GM23338 (cell line): ENCODE data around the gene IPCEF1. TPM values are rescaled to one million over a fixed set of nuclear protein-coding genes. Genes with fewer than 3 reads are reported as not detected.

Experiments used
- ATAC-seq: fragments of 200-7000 bp; cut with Tn5 transposase; 3 replicates; pipeline ENCODE4 v1.9.1; 2020
- DNase-seq: peaks from one replicate; pipeline ENCODE4 v3.0.0-alpha.2; 2015; ENCODE audit warnings: low spot score
- H2AFZ ChIP-seq: fragments of 200-600 bp; sonication (generic); 2 replicates; pipeline ENCODE4 v1.8.0; 2016; ENCODE audit warnings: antibody characterized with exemption, mild to moderate bottlenecking, moderate library complexity
- H3F3A ChIP-seq: fragments of 200-600 bp; sonication (generic); replicated peaks from 2 replicates; pipeline ENCODE4 v1.8.0; 2017; ENCODE audit warnings: antibody characterized with exemption, mixed run types, low read depth
- H3K27ac ChIP-seq: fragments of 200-600 bp; sonication (generic); 2 replicates; pipeline ENCODE4 v1.6.1; 2016; ENCODE audit warnings: low read depth
- H3K27me3 ChIP-seq: fragments of 200-600 bp; sonication (generic); 2 replicates; pipeline ENCODE4 v1.8.0; 2016; ENCODE audit warnings: mild to moderate bottlenecking, mixed run types, moderate library complexity; ENCODE audit not compliant: insufficient read depth
- H3K36me3 ChIP-seq: fragments of 200-600 bp; sonication (generic); 2 replicates; pipeline ENCODE4 v1.8.0; 2016; ENCODE audit warnings: mild to moderate bottlenecking; ENCODE audit not compliant: insufficient read depth
- H3K4me1 ChIP-seq: fragments of 200-600 bp; sonication (generic); 2 replicates; pipeline ENCODE4 v1.8.0; 2016; ENCODE audit warnings: mild to moderate bottlenecking, moderate library complexity; ENCODE audit not compliant: insufficient read depth
- H3K4me2 ChIP-seq: fragments of 200-600 bp; sonication (generic); 2 replicates; pipeline ENCODE4 v1.7.1; 2017; ENCODE audit warnings: mixed run types
- H3K4me3 ChIP-seq: fragments of 200-600 bp; sonication (generic); 2 replicates; pipeline ENCODE4 v1.6.1; 2016; ENCODE audit warnings: mixed run types
- H3K79me2 ChIP-seq: fragments of 200-600 bp; sonication (generic); replicated peaks from 2 replicates; pipeline ENCODE4 v1.8.0; 2017; ENCODE audit warnings: mild to moderate bottlenecking; ENCODE audit not compliant: insufficient read depth
- H3K9me2 ChIP-seq: fragments of 200-600 bp; sonication (generic); 2 replicates; pipeline ENCODE4 v1.8.0; 2017; ENCODE audit not compliant: insufficient read depth
- H4K20me1 ChIP-seq: fragments of 200-600 bp; sonication (generic); replicated peaks from 2 replicates; pipeline ENCODE4 v1.8.0; 2017; ENCODE audit warnings: mild to moderate bottlenecking; ENCODE audit not compliant: insufficient read depth
- H3K27ac Mint-ChIP-seq: 2 replicates; pipeline ENCODE4 v1.8.0; 2020; ENCODE audit warnings: inconsistent platforms, mild to moderate bottlenecking, moderate library complexity, mixed read lengths
- H3K27me3 Mint-ChIP-seq: 3 replicates; pipeline ENCODE4 v1.8.0; 2022; ENCODE audit warnings: low read depth, mild to moderate bottlenecking, moderate library complexity, mixed read lengths, inconsistent platforms; ENCODE audit not compliant: insufficient read depth, poor library complexity
- H3K36me3 Mint-ChIP-seq: 3 replicates; pipeline ENCODE4 v1.8.0; 2021; ENCODE audit warnings: low read depth, mild to moderate bottlenecking, inconsistent platforms, moderate library complexity, mixed read lengths
- H3K4me1 Mint-ChIP-seq: 3 replicates; pipeline ENCODE4 v1.8.0; 2020; ENCODE audit warnings: mild to moderate bottlenecking, inconsistent platforms, mixed read lengths
- H3K4me3 Mint-ChIP-seq: 3 replicates; pipeline ENCODE4 v1.8.0; 2021; ENCODE audit warnings: moderate library complexity, mild to moderate bottlenecking, inconsistent platforms, mixed read lengths
- H3K9me3 Mint-ChIP-seq: 3 replicates; pipeline ENCODE4 v1.8.0; 2020; ENCODE audit warnings: moderate library complexity, mild to moderate bottlenecking, inconsistent platforms, mixed read lengths
- CREB1 ChIP-seq: fragments of 250-450 bp; sonication (Bioruptor Pico); IDR thresholded peaks from 2 replicates; pipeline ENCODE4 v1.5.0; 2020; ENCODE audit warnings: low read depth, mild to moderate bottlenecking, moderate library complexity
- CTCF ChIP-seq, 2 experiments: fragments of 200-600 bp in 1 of 2; sonication (generic) in 1 of 2; conservative IDR thresholded peaks; 2 replicates each; pipeline versions ENCODE4 v1.5.1 to v1.6.1; 2016 to 2017; ENCODE audit warnings: antibody characterized with exemption in 2 of 2, low read depth in 2 of 2, mild to moderate bottlenecking in 2 of 2, moderate library complexity in 1 of 2
- EZH2 ChIP-seq: fragments of 200-600 bp; sonication (generic); IDR thresholded peaks from one replicate; pipeline ENCODE4 v1.8.0; 2017; ENCODE audit warnings: antibody characterized with exemption, mild to moderate bottlenecking, low read depth; ENCODE audit not compliant: unreplicated experiment
- EZH2phosphoT487 ChIP-seq: fragments of 200-600 bp; sonication (generic); IDR thresholded peaks from one replicate; pipeline ENCODE4 v1.8.1; 2018; ENCODE audit warnings: antibody characterized with exemption; ENCODE audit not compliant: unreplicated experiment
- JUNB ChIP-seq: IDR thresholded peaks from one replicate; pipeline ENCODE4 v1.6.1; 2016; ENCODE audit warnings: antibody characterized with exemption; ENCODE audit not compliant: unreplicated experiment
- NANOG ChIP-seq: IDR thresholded peaks from 2 replicates; pipeline ENCODE4 v1.6.1; 2016; ENCODE audit warnings: antibody characterized with exemption, borderline replicate concordance
- POLR2AphosphoS5 ChIP-seq: IDR thresholded peaks from 2 replicates; pipeline ENCODE4 v1.6.1; 2016; ENCODE audit warnings: antibody characterized with exemption, low read depth
- REST ChIP-seq: IDR thresholded peaks from one replicate; pipeline ENCODE4 v1.6.1; 2018; ENCODE audit warnings: antibody characterized with exemption; ENCODE audit not compliant: unreplicated experiment
- STAT1 ChIP-seq: IDR thresholded peaks from one replicate; pipeline ENCODE4 v1.6.1; 2016; ENCODE audit warnings: antibody characterized with exemption; ENCODE audit not compliant: unreplicated experiment
- ZNF331 ChIP-seq: fragments of 250-450 bp; sonication (Bioruptor Pico); IDR thresholded peaks from 2 replicates; pipeline ENCODE4 v1.5.0; 2020; ENCODE audit warnings: low read depth, mild to moderate bottlenecking, moderate library complexity
- ZNF462 ChIP-seq: fragments of 250-450 bp; sonication (Bioruptor Pico); IDR thresholded peaks from 2 replicates; pipeline ENCODE4 v1.5.0; 2020; ENCODE audit warnings: mild to moderate bottlenecking, moderate library complexity
- polyA plus RNA-seq: library from polyadenylated mRNA; unstranded; fragments of >200 nt; fragmentation: Nextera tagmentation; extraction: Ambion mirVana; gene quantifications from 2 replicates; pipeline ENCODE4 v1.2.1, GENCODE V29; 2016
- total RNA-seq: library from RNA; depleted of rRNA; stranded (reverse); fragments of >200 nt; shearing (Covaris generic); gene quantifications from 2 replicates; pipeline ENCODE4 v1.2.3, GENCODE V29; 2014

Gene IPCEF1
- total and polyA plus RNA-seq, 2 experiments from 2014 or later: 0.15 to 1.8 TPM

- no peaks in the 10 kb centered on the region for H3K36me3 ChIP-seq
- H3K4me2 ChIP-seq: no peak overlapping the region
- TF ChIP-seq EZH2phosphoT487: no peak
- H3K27me3 ChIP-seq: no peaks in the 10 kb centered on the region
- no peaks in the 10 kb centered on the region for H3F3A ChIP-seq
- no peak overlapping the region for H3K27ac ChIP-seq
- DNase-seq: no peak
- no peak overlapping the region for H3K4me3 ChIP-seq
- H3K4me1 Mint-ChIP-seq: no peaks in the 10 kb centered on the region
- no peaks in the 10 kb centered on the region for H3K79me2 ChIP-seq
- no peak overlapping the region for H3K4me3 Mint-ChIP-seq
- no peaks in the 10 kb centered on the region for H4K20me1 ChIP-seq
- H3K4me1 ChIP-seq: no peaks in the 10 kb centered on the region
- no peak for ATAC-seq
- H3K36me3 Mint-ChIP-seq: no peaks in the 10 kb centered on the region
- no peak overlapping the region for H3K27ac Mint-ChIP-seq
- 0 out of 2 replicates have a peak, but pooled peaks cover 5% of the 10 kb centered on the region for H3K9me2 ChIP-seq
- H3K9me3 Mint-ChIP-seq: no peaks in the 10 kb centered on the region
- H3K27me3 Mint-ChIP-seq: peaks cover 2% of the 10 kb centered on the region
- H2AFZ ChIP-seq: no peak overlapping the region
Measured at GRCh38 chr6:154257067-154257466, 99.5 kb downstream of the IPCEF1 start.

- Histone ChIP-seq H3K9me2 (no peaks in the 10 kb centered on the region), H3K27ac (no peak overlapping the region), H3K4me2 (no peak overlapping the region), H4K20me1 (no peaks in the 10 kb centered on the region), H3K27me3 (no peaks in the 10 kb centered on the region), H2AFZ (no peak overlapping the region; the same call in 1 of the 2 replicates), H3K4me3 (no peak overlapping the region), H3K79me2 (no peaks in the 10 kb centered on the region), H3K4me1 (peaks cover 10% of the 10 kb centered on the region), H3K36me3 (no peaks in the 10 kb centered on the region), H3F3A (no peaks in the 10 kb centered on the region)
- no peak for DNase-seq
- H3K27me3 Mint-ChIP-seq: no peaks in the 10 kb centered on the region
- no peak overlapping the region for H3K4me3 Mint-ChIP-seq
- peaks cover 16% of the 10 kb centered on the region for H3K4me1 Mint-ChIP-seq
- H3K36me3 Mint-ChIP-seq: no peaks in the 10 kb centered on the region
- no peaks in the 10 kb centered on the region for H3K9me3 Mint-ChIP-seq
- no peak overlapping the region for H3K27ac Mint-ChIP-seq
- ATAC-seq: no peak
- TF ChIP-seq NANOG (no peak), REST (no peak), EZH2phosphoT487 (no peak), STAT1 (no peak), EZH2 (no peak), JUNB (no peak), CTCF (conservative IDR thresholded peaks at IDR 0.05; ENCODE audit: low read depth in 2 of 2) (no peak), POLR2AphosphoS5 (no peak), ZNF462 (CRISPR knock-in tag) (no peak), CREB1 (CRISPR knock-in tag) (no peak), ZNF331 (no peak)
Measured at GRCh38 chr6:154252678-154253077, 103.9 kb downstream of the IPCEF1 start.
